ENCODE results near the gene GP1BB.

The GP1BB gene

GRCh38 chr22:19713650-19714311 is 9.6 kb upstream of the GP1BB start:
- DNase-seq (ENCODE audit: low read depth in 1 of 2, low spot score in 1 of 2), result no peak

DNA sequence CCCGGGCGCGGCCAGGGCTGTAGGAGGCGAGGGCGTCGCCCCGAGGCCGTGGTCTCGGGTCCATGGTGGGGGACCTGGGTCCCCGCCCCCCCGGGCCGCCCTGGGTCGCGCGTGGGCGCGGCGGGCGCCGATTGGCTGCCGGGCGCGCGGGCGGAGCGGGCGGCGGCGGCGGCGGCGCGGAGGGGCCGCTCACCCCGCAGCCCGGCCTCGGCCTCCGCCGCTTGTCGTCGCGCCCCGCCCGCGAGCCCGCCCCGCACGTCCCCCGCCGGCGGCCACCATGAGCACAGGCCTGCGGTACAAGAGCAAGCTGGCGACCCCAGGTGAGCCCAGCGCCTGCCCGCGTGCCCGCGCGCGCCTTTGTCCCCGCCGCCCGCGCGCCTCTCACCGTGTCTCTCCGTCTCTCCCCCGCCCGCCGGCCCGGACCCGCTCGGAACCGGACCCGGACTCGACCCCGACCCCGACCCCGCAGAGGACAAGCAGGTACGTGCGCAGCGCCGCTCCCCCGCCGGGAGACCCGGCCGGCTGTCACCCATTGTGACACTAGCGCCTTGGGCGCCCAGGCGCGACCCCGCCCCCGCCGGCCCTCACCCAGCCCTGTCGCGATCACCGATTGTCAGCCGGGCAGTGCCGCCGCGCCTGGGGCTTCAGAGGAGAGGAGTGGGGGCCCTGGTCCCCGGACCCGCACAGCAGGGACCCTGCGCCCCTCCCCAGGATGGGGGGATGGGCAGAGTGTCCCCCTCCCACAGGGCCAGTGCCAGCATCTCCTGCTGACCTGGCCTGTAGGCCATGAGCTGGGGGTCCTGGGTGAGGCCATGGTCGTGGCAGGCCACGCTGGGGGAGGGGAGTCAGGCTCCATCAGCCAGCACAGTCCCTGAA is 8.8 kb upstream of the GP1BB start, which contains the start of gene SEPTIN5:
Gene SEPTIN5, plus strand, starts transcription at position 192 of the 876 bp plus-strand sequence. Its CDS starts 86 bp downstream, at position 278.
- DNase-seq (ENCODE audit: low read depth in 1 of 2, low spot score in 1 of 2), result no peak

DNA sequence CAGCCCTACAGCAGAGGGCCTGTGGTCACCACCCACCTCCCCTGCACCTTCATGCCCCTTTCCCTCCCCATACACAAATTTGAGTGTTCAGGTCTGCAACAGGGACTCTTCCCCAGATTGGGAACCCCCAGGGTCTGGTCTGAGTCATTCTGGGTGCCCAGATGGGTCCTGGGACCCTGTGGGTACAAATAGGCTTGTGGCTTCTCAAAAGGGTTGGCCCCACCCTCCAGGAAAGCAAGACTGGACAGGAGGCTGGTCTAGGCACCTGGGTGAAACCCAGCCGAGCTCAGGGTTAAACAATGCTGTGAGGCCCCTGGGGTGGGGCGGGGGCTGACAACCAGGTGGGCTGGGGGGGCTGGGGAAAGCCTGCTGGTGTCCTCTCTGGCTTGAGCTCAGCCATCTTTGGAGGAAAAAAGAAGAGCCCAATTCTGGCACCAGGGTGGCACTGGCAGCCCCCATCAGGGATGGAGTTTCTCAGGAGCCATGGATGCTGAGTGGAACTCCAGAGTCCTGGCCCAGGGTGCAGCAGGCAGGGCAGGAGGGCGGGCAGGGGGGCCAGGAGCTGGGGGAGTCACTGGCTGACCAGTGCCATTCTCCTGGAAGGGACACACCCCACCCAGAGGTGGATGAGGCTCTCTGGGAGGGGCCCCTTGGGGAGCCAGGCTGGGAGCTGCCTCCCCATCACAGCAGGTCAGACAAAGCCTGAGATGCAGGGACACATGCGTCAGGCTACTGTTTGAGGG is 8.0 kb upstream of the GP1BB start:
- no peak for DNase-seq (ENCODE audit: low read depth in 1 of 2, low spot score in 1 of 2)

DNA sequence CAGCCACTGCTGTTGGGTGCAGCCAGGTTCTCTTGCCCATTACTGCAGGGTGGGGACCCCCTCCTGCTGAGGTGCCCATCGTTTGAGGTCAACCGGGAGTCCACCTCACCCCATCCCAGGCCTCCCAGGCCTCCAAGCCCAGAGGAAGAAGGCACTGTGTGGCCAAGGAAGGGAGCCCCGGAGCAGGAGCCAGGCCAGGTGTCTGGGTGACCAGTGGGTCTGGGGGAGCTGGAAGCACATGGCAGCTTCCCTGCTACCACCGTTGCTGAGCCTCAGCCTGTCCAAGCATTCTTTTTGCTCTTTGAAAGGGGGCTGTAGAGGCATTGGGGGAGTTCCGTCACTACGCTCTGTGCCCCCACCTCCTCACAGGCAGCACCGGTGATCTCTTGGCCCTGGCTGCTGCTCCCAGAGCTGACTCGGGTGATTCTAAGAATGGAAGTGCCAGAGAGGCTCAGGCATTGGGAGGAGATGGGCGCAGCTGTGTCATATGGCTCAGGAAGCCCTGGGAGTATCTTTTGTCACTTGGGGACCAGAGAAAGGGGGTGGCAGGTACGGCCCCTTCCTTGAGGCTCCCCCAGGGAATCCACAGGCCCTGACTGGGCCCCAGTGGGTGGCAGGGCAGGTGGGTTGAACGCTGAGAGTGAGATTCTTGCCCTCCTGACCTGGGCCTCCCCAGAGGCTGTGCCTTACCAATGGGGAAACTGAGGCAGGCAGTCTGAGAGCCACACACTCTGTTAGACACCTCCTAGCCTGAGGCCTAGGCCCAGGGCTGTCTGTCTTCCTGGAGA is 7.1 kb upstream of the GP1BB start:
- DNase-seq (ENCODE audit: low read depth in 1 of 2, low spot score in 1 of 2), result no peak

GRCh38 chr22:19716829-19717105 is 6.6 kb upstream of the GP1BB start:
- no peak for DNase-seq (ENCODE audit: low read depth in 1 of 2, low spot score in 1 of 2)

- no peak for DNase-seq (ENCODE audit: low read depth in 1 of 2, low spot score in 1 of 2)
Measured at GRCh38 chr22:19717181-19717580, 6.2 kb upstream of the GP1BB start.

DNA sequence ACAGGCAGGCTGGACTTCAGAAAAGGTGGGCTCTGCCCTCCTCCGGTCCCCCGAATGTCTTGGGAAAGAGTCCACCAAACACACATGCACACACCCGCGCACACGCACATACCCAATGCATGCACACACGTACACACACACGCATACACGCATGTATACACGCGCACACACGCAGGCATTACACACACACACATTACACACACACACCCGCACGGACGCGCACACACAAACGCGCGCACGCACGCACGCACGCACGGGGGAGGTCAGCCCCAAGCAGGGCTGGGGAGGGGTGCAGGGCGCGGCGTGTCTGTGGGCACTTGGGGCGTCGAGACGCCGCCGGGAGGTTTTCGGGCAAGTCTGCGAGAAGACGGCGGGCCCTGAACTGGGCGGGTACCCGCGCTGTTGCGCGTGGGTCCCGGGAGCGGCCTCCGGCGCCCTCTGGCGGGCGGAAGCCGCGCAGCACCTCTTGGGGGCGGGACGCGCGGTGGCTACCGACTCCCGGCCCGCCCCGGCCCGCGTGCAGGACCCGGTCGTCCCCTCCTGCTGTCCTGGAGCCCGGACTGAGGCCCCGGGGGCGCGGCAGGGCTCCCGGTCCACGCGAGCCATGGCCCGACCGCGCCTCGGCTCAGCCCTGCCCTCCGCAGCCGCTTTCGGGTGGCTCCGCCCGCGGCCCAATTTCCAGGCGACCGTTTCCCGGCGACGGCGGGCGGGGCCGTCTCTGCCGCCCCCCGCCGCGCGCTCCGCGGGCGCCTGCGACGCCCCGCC is 5.5 kb upstream of the GP1BB start:
- DNase-seq (ENCODE audit: low read depth in 1 of 2, low spot score in 1 of 2), result peak; percentile 61 to 68

GRCh38 chr22:19718456-19719049 is 4.8 kb upstream of the GP1BB start:
- no peak for DNase-seq (ENCODE audit: low read depth in 1 of 2, low spot score in 1 of 2)

DNA sequence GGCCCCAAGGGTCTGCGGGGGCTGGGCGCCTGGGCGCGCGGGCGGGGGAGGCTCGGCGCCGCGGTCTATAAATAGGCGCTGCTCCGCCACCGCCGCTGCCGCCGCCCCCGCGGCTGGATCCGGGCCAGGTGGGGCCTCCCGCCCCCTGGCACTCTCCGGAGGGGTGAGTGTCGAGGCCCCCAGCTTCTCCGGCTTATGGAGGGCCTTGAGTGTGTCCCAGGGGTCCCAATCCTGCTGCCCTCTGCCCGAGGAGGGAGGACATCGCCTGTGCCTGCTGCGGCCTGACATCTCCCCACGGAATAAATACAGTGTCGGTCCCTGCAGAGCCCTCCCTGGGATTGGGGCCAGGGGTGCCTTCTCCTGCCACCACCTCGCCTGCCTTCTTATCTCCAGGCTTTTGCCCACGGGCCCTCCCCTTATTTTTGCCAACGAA is 4.3 kb upstream of the GP1BB start:
- no peak for DNase-seq (ENCODE audit: low read depth in 1 of 2, low spot score in 1 of 2)

DNA sequence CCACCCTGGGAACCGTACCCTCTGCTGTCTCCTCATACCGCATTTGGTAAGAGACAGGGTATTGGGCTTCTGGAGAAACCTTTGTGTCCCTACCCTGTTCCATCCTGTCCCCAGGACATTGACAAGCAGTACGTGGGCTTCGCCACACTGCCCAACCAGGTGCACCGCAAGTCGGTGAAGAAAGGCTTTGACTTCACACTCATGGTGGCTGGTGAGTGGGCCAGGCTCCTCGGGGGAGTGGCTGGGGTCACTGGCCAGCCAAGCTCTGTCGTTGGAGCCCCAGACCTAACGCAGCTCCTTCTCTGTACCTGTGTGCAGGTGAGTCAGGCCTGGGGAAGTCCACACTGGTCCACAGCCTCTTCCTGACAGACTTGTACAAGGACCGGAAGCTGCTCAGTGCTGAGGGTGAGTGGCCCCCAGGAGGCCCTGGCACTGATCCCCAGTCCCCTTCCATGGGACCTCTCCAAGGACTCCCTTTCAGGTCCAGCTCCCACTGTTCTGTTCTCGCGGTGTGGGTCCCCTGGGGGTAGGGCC is 3.8 kb upstream of the GP1BB start:
- no peak for DNase-seq (ENCODE audit: low read depth in 1 of 2, low spot score in 1 of 2)

DNA sequence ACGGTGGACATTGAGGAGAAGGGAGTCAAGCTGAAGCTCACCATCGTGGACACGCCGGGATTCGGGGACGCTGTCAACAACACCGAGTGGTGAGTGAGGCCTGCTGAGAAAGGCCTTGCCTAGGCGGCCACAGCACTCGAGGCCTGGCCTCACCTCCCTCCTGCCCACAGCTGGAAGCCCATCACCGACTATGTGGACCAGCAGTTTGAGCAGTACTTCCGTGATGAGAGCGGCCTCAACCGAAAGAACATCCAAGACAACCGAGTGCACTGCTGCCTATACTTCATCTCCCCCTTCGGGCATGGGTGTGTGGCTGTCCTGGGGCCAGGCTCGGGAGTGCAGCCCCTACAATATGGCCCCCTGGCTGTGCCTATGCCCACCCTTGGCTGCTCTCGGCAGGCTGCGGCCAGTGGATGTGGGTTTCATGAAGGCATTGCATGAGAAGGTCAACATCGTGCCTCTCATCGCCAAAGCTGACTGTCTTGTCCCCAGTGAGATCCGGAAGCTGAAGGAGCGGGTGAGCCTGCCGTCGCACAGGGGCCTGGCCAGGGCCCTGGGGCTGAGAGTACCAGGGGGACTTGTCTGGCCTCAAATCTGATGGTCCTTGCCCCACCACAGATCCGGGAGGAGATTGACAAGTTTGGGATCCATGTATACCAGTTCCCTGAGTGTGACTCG is 3.0 kb upstream of the GP1BB start:
- DNase-seq (ENCODE audit: low read depth in 1 of 2, low spot score in 1 of 2), result no peak

- no peak for DNase-seq (ENCODE audit: low read depth in 1 of 2, low spot score in 1 of 2)
Measured at GRCh38 chr22:19720999-19721329, 2.4 kb upstream of the GP1BB start.

DNA sequence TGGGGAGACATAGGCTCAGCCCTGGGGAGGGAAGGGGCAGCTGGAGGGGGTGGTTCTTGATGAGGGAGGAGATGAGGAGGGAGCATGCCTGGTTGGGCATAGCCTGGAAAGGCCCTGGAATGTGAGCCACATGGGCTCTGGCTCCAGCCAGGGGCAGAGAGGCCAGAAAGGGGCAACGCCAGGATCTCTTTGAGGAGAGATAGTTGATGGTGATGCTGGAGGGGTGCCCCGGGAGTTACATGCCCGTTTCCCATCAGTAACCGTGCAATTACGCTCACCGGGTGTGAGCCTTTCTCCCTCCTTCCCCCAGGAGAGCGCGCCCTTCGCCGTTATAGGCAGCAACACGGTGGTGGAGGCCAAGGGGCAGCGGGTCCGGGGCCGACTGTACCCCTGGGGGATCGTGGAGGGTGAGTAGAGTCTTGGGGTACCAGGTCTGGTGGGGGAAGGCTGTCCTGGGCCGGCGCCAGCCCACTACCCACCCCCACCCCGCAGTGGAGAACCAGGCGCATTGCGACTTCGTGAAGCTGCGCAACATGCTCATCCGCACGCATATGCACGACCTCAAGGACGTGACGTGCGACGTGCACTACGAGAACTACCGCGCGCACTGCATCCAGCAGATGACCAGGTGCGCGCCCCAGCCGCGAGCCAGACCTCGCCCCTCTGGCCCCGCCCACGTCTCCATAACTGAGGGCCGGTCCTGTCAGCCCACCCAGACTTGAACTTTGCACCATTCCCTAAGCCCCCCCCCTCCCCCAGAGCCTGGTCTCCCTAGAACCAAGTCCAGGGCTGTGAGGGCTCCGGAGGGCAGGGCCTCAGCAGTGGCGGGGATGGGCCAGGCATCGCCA is 1.8 kb upstream of the GP1BB start:
- DNase-seq (ENCODE audit: low read depth in 1 of 2, low spot score in 1 of 2), result no peak

GRCh38 chr22:19722178-19722981 is 959 bp upstream of the GP1BB start:
- DNase-seq (ENCODE audit: low read depth in 1 of 2, low spot score in 1 of 2), result no peak

GRCh38 chr22:19722982-19723231 is 432 bp upstream of the GP1BB start:
- DNase-seq (ENCODE audit: low read depth in 1 of 2, low spot score in 1 of 2), result no peak

- DNase-seq (ENCODE audit: low read depth in 1 of 2, low spot score in 1 of 2), result no peak
Measured at GRCh38 chr22:19723983-19724827, 866 bp downstream of the GP1BB start.

Data from activated CD4-positive, alpha-beta T cell treated with anti-CD3 and anti-CD28 coated beads, Interleukin-2, amount 50 U/mL, for 24 hours (primary cell).